ENCODE data around the gene KMT2C.

The KMT2C gene

GRCh38 chr7:152093717-152094116, 342.1 kb downstream of the KMT2C start:
- Histone ChIP-seq H3K27me3 (ENCODE audit: control insufficient read depth, insufficient read depth, low read length) (no peaks in the 10 kb centered on the region), H3K4me3 (ENCODE audit: low read depth, low read length) (no peak overlapping the region), H3K9me3 (ENCODE audit: control insufficient read depth, insufficient read depth, low read length) (peaks cover 12% of the 10 kb centered on the region; the same call in 1 of the 2 replicates), H3K27ac (ENCODE audit: low read depth, low read length) (no peak overlapping the region), H3K36me3 (ENCODE audit: control insufficient read depth, insufficient read depth, low read length) (peaks cover 5% of the 10 kb centered on the region; the same call in 1 of the 2 replicates), H3K9ac (ENCODE audit: low read depth, low read length) (no peak overlapping the region), H3K4me1 (ENCODE audit: control insufficient read depth, insufficient read depth, low read length) (no peaks in the 10 kb centered on the region)

- H3K27ac ChIP-seq (ENCODE audit: low read depth, low read length): no peak overlapping the region
- H3K4me1 ChIP-seq (ENCODE audit: control insufficient read depth, insufficient read depth, low read length): no peaks in the 10 kb centered on the region
- H3K4me3 ChIP-seq (ENCODE audit: low read depth, low read length): no peak overlapping the region
- H3K27me3 ChIP-seq (ENCODE audit: control insufficient read depth, insufficient read depth, low read length): no peaks in the 10 kb centered on the region
- H3K36me3 ChIP-seq (ENCODE audit: control insufficient read depth, insufficient read depth, low read length): peaks cover 5% of the 10 kb centered on the region; the same call in 1 of the 2 replicates
- no peak overlapping the region for H3K9ac ChIP-seq (ENCODE audit: low read depth, low read length)
- peaks cover 15% of the 10 kb centered on the region; the same call in 1 of the 2 replicates for H3K9me3 ChIP-seq (ENCODE audit: control insufficient read depth, insufficient read depth, low read length)
These were observed 345.1 kb downstream of the KMT2C start for GRCh38 chr7:152090747-152091146.

GRCh38 chr7:152089183-152089582, 346.6 kb downstream of the KMT2C start:
- peaks cover 15% of the 10 kb centered on the region; the same call in 1 of the 2 replicates for H3K9me3 ChIP-seq (ENCODE audit: control insufficient read depth, insufficient read depth, low read length)
- H3K27me3 ChIP-seq (ENCODE audit: control insufficient read depth, insufficient read depth, low read length): no peaks in the 10 kb centered on the region
- H3K4me1 ChIP-seq (ENCODE audit: control insufficient read depth, insufficient read depth, low read length): 0 out of 2 replicates have a peak, but pooled peaks cover 7% of the 10 kb centered on the region
- no peak overlapping the region for H3K4me3 ChIP-seq (ENCODE audit: low read depth, low read length)
- H3K36me3 ChIP-seq (ENCODE audit: control insufficient read depth, insufficient read depth, low read length): peaks cover 2% of the 10 kb centered on the region; the same call in 1 of the 2 replicates
- no peak overlapping the region for H3K27ac ChIP-seq (ENCODE audit: low read depth, low read length)
- no peak overlapping the region for H3K9ac ChIP-seq (ENCODE audit: low read depth, low read length)

GRCh38 chr7:152086513-152086912, 349.3 kb downstream of the KMT2C start:
- H3K4me3 ChIP-seq (ENCODE audit: low read depth, low read length): no peak overlapping the region
- no peaks in the 10 kb centered on the region for H3K36me3 ChIP-seq (ENCODE audit: control insufficient read depth, insufficient read depth, low read length)
- no peak overlapping the region for H3K27ac ChIP-seq (ENCODE audit: low read depth, low read length)

GRCh38 chr7:152085131-152085530, 350.7 kb downstream of the KMT2C start:
- no peak overlapping the region for H3K27ac ChIP-seq (ENCODE audit: low read depth, low read length)
- no peak overlapping the region for H3K9ac ChIP-seq (ENCODE audit: low read depth, low read length)
- H3K36me3 ChIP-seq (ENCODE audit: control insufficient read depth, insufficient read depth, low read length): no peaks in the 10 kb centered on the region
- H3K9me3 ChIP-seq (ENCODE audit: control insufficient read depth, insufficient read depth, low read length): peaks cover 15% of the 10 kb centered on the region; the same call in 1 of the 2 replicates
- H3K27me3 ChIP-seq (ENCODE audit: control insufficient read depth, insufficient read depth, low read length): no peaks in the 10 kb centered on the region
- peaks cover 28% of the 10 kb centered on the region for H3K4me1 ChIP-seq (ENCODE audit: control insufficient read depth, insufficient read depth, low read length)
- no peak overlapping the region for H3K4me3 ChIP-seq (ENCODE audit: low read depth, low read length)

More at GRCh38 chr7:152086513-152086912, 349.3 kb downstream of the KMT2C start:
- H3K9ac ChIP-seq (ENCODE audit: low read depth, low read length): no peak overlapping the region
- peaks cover 15% of the 10 kb centered on the region; the same call in 1 of the 2 replicates for H3K9me3 ChIP-seq (ENCODE audit: control insufficient read depth, insufficient read depth, low read length)
- peaks cover 21% of the 10 kb centered on the region for H3K4me1 ChIP-seq (ENCODE audit: control insufficient read depth, insufficient read depth, low read length)
- no peaks in the 10 kb centered on the region for H3K27me3 ChIP-seq (ENCODE audit: control insufficient read depth, insufficient read depth, low read length)

Data from HUES48 (cell line).